Stimulated activated CD8-positive, alpha-beta memory T cell treated with anti-CD3 and anti-CD28 coated beads, Interleukin-15, amount 100 ng/mL, for 48 hours (primary cell): ENCODE data around the gene SQSTM1.

Experiments used
- DNase-seq, 2 donors: peaks; one replicate each; pipeline ENCODE4 v3.0.0-alpha.2; 2020; ENCODE audit warnings: low read depth in 2 of 2

SQSTM1 gene

DNA sequence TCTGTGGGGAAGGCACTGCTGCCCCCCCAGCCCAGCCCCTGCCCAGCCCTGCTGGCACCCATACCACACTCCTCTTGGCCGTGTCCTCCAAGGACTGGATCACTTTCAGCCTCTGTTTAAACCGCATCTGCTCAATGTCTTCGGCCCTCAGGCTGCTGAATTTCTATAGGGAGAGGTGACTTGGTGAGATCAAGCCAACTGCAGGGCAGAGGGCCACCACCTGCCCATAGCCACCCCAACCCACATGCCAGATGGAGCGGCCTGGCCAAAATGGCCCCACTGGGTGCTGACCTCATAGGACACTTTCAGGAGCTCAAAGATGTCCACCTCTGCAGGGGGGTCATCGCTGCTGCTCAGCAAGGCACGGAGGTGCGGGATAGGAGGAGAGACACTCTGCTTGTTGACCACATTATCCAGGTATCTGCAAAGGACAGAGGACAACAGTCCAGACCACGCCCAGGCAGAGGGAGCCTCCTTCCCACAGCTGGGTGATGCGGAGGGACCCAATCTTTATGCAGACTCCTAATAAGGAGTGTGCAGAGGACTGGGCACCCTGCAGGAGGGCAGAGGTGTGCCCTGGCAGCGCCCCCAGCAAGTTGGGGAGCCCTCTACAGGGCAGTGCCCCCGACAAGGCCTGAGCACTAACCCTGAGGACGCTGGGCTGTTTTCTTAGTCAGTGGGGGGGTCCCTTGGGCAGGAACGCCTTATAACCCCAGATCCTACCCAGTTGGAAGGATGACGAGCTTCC is 52.3 kb downstream of the SQSTM1 start:
- DNase-seq, result no peak

- DNase-seq, result no peak
Observed at GRCh38 chr5:179873588-179874110, 52.9 kb downstream of the SQSTM1 start.

- DNase-seq, result no peak
Observed at GRCh38 chr5:179874136-179874535, 53.4 kb downstream of the SQSTM1 start.

GRCh38 chr5:179874536-179875292 is 54.0 kb downstream of the SQSTM1 start:
- no peak for DNase-seq

DNA sequence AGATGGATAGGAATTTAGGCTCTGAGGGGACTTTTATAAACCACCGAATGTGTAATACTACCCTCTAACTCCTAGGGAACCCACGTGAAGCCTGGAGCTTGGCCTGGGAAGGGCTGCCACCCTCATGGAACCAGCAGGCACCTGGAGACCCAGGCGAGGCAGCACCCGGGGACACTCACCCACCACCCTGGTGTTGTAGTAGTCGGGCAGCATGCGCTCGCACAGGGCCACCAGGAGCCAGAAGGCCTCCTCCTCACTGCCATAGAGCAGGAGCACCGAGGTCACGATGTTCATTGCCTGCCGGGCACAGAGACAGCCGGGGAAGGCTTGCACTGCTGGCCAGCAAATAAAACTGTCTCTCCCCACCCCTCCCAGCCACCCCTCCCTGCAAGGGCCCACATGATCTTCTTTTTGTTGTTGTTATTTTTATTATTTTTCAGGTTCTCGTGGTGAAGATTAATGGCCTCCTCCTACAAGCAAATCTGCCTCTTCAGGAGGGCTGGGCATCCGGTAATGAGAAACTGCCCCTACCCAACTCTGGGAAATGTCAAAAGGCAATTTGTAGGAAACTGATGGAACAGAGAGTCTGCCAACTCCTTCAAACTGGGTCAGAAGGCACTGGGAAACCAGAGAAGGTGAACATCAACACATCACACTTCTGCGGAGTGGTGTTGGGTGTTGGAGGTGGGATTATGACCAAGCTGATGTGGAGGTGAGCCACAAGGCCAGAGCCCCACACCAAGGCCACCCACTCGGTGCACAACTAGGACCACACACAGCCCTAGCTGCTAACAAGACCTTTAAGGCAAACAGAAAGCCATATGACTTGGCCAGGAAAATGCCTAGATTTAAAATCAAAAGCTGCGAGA is 55.3 kb downstream of the SQSTM1 start:
- no peak for DNase-seq

- no peak for DNase-seq
Observed at GRCh38 chr5:179876610-179876952, 55.9 kb downstream of the SQSTM1 start.

GRCh38 chr5:179878222-179879002 is 57.7 kb downstream of the SQSTM1 start:
- no peak for DNase-seq

DNA sequence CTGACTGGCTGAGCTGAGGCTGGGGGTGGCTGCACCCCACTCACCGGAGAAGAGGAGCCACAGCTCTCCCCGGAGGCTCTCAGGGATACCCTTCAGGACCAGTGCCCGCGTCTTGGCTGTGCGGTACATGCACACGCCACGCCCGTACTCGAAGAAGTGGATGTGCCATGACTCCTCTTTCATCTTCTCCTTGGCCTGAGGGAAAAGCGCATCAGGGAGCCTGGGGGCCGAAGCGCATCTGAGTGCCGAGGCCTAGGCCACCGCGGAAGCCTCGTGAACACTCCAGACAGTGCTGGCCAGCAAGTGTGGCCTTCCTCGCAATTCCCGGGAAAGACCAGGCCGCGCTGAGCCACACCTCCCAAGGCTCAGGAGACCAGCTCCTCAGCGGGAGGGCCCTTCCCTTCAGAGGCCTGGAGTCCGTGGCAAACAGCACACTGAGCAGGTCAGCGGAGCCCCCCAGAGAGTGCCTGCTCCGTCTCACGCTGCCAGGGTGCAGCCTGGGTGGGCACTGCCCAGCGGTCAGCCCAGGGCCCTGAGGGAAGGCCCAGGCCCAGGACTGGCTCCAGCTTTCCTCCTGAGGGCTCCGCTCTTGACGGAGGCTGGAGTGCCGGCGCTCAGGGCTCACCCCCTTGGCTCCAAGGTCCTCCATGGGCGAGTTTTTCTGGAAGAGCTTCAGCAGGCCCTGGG is 58.4 kb downstream of the SQSTM1 start:
- DNase-seq, result no peak

DNA sequence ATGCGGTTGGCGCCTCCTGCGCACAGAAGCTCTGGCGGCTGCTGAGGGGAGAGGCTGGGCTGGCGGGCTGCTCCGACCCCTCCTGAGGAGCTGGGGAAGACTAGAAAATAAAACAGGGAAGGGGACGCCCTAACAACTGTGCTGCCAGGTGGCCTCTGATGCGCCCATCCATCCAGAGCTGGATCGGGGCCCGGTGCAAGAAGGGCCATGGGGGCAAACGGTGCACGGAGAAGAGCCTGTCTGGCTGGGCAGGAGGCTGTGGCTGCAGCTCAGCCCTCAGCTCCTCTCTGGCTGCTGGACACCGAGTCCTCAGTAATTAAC is 58.9 kb downstream of the SQSTM1 start:
- no peak for DNase-seq

- no peak for DNase-seq
Observed at GRCh38 chr5:179880066-179880650, 59.5 kb downstream of the SQSTM1 start.

DNA sequence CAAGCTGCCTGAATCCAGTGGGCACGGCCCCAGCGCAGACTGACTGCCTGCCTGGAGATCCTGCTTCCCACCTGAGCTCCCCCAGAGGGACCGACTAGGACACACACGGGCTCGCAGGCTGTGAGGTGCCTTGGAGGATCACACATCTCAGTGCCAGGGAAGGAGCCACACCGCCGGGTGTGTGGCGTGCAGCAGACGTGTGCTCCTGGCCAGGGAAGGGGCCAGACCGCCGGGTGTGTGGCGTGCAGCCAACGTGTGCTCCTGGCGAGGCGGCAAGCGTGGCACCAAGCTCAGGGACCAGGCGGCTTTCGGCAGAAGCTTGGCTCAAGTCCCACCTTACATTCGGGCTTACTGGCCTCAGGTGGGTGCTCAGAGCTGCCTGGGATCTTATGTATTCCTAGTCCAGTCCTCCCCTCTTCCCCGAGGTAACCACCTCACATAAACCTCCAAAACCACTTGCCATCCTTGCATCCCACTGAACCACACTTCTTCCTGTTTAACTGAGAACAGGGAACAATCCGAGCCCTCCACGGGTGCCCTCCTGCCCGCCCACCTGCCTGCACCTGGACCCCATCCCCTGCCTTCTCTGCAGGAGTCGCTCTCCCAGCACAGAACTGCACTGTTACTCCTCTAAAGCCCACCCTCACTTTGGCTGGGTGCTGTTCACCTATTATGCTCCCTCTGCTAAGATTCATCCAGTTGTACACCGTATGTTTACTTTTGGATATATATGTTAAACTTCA is 60.3 kb downstream of the SQSTM1 start:
- DNase-seq, result no peak

- no peak for DNase-seq
Observed at GRCh38 chr5:179882338-179882737, 61.6 kb downstream of the SQSTM1 start.

- no peak for DNase-seq
Observed at GRCh38 chr5:179883163-179883562, 62.5 kb downstream of the SQSTM1 start.

DNA sequence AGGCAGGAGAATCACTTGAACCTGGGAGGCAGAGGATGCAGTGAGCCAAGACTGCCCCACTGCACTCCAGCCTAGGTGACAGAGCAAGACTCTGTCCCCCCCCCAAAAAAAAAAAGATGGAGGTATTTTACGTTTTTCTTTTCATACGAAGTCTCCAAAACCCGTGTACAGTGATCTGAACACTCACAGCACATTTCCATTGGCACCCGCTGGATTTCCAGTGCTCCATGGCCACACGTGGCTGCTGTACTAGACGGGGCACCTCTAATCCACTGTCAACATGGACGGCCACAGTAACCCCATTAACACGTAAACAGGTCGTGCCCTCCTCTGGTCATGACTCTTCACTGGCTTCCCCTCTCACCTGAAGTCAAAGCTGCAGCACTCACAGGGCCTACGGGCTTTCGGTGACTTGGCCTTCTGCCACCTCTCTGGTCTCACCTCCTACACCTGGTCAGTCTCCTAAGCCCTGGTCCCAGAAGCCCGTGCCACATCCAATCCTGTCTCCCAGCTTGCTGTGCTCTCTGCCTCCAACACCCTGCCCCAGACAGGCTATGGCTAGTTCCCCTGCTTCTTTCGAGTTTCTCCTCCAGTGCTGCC is 64.9 kb downstream of the SQSTM1 start:
- DNase-seq, result no peak

DNA sequence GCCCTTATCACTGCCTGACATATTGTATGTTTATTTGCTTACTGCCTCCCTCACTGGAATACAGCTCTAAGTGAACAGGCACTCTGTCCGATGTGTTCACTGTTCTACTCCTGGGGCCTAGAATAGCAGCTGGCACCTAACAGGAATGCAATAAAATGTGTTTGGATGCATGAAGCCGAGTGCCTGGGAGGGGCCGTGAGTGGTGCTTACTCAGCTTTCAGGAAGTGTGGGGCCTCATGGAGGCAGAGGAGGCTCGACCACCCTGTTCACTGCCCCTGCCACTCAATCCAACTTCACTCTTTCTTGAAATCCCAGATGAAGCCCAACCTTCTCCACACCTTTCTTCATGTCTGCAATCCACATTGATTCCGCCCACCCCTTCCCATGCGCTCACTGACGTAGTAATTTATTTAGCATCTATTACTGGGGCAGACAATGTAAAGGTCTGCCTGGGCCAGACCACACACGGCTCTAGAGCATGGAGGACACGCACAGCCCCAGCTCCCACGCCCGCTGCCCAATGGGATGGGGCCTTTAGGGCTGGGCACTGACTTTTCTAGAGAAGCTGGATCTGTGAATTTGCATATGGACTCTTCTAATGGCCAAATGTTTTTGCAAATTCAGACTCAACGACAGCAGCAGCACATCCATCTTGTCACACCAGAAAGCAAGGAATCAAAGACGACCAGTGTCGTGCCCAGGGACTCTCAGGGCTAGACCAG is 65.6 kb downstream of the SQSTM1 start:
- DNase-seq, result no peak

GRCh38 chr5:179887095-179887494 is 66.4 kb downstream of the SQSTM1 start:
- no peak for DNase-seq
